Mesenchymal stem cell (in vitro differentiated cells and primary cell): ENCODE measurements around the gene ZNF519.
"Not testable (repeated sequence)": the region's sequence is repeated elsewhere in the genome, so short reads cannot be mapped to it uniquely, and the experiment has no call there.

Experiments
- DNase-seq: peaks from one replicate; pipeline ENCODE4 v3.0.0-alpha.2; 2013
- H2AFZ ChIP-seq: one replicate; pipeline ENCODE4 v1.6.1; 2013; ENCODE audit warnings: low read depth, mild to moderate bottlenecking, control low read depth, inconsistent platforms, low read length, moderate library complexity
- H2AK5ac ChIP-seq: 2 replicates; pipeline ENCODE4 v1.6.1; 2013; ENCODE audit warnings: low read length, moderate library complexity, mild to moderate bottlenecking, inconsistent platforms; ENCODE audit not compliant: severe bottlenecking
- H2BK120ac ChIP-seq: one replicate; pipeline ENCODE4 v1.6.1; 2013; ENCODE audit warnings: low read depth, mild to moderate bottlenecking, inconsistent platforms, low read length, moderate library complexity
- H2BK12ac ChIP-seq, 2 experiments: one replicate each; pipeline ENCODE4 v1.6.1; 2013; ENCODE audit warnings: inconsistent platforms in 2 of 2, low read length in 2 of 2, mild to moderate bottlenecking in 2 of 2, moderate library complexity in 2 of 2, control low read depth in 1 of 2
- H2BK15ac ChIP-seq: one replicate; pipeline ENCODE4 v1.6.1; 2013; ENCODE audit warnings: mild to moderate bottlenecking, low read depth, inconsistent platforms; ENCODE audit not compliant: poor library complexity, severe bottlenecking
- H2BK5ac ChIP-seq: 2 replicates; pipeline ENCODE4 v1.6.1; 2013; ENCODE audit warnings: low read depth, mild to moderate bottlenecking, low read length, control low read depth, inconsistent platforms; ENCODE audit not compliant: poor library complexity, severe bottlenecking
- H3K14ac ChIP-seq, 2 experiments: one replicate each; pipeline ENCODE4 v1.6.1; 2013; ENCODE audit warnings: inconsistent platforms in 2 of 2, low read length in 2 of 2, control low read depth in 1 of 2, mild to moderate bottlenecking in 1 of 2, moderate library complexity in 1 of 2
- H3K18ac ChIP-seq, 2 experiments: one replicate each; pipeline ENCODE4 v1.6.1; 2013; ENCODE audit warnings: inconsistent platforms in 2 of 2, low read length in 2 of 2, control low read depth in 1 of 2, low read depth in 1 of 2, mild to moderate bottlenecking in 1 of 2
- H3K23ac ChIP-seq, 2 experiments: one replicate each; pipeline ENCODE4 v1.6.1; 2013; ENCODE audit warnings: inconsistent platforms in 2 of 2, low read length in 2 of 2, mild to moderate bottlenecking in 2 of 2, moderate library complexity in 2 of 2, control low read depth in 1 of 2
- H3K27ac ChIP-seq: 2 replicates; pipeline ENCODE4 v1.5.1; 2013; ENCODE audit warnings: mild to moderate bottlenecking, moderate library complexity, low read length, control low read depth, inconsistent platforms; ENCODE audit not compliant: poor library complexity, severe bottlenecking
- H3K27me3 ChIP-seq, 2 experiments: 2 replicates each; pipeline versions ENCODE4 v1.6.1 to v1.7.0; 2013; ENCODE audit warnings: low read length in 2 of 2, mild to moderate bottlenecking in 2 of 2, moderate library complexity in 2 of 2, control low read depth in 1 of 2, inconsistent platforms in 1 of 2; ENCODE audit not compliant: control insufficient read depth in 1 of 2, insufficient read depth in 1 of 2
- H3K36me3 ChIP-seq, 2 experiments: 2 replicates each; pipeline versions ENCODE4 v1.6.1 to v1.7.0; 2013; ENCODE audit warnings: low read length in 2 of 2, control low read depth in 1 of 2, inconsistent platforms in 1 of 2, low read depth in 1 of 2, mild to moderate bottlenecking in 1 of 2; ENCODE audit not compliant: insufficient read depth in 2 of 2, control insufficient read depth in 1 of 2
- H3K4ac ChIP-seq, 2 experiments: one replicate each; pipeline ENCODE4 v1.6.1; 2013; ENCODE audit warnings: inconsistent platforms in 2 of 2, low read length in 2 of 2, mild to moderate bottlenecking in 2 of 2, moderate library complexity in 2 of 2, control low read depth in 1 of 2, low read depth in 1 of 2
- H3K4me1 ChIP-seq: 2 replicates; pipeline ENCODE4 v1.6.1; 2013; ENCODE audit warnings: low read depth, low read length, control low read depth; ENCODE audit not compliant: control insufficient read depth, insufficient read depth
- H3K4me2 ChIP-seq: 2 replicates; pipeline ENCODE4 v1.6.1; 2013; ENCODE audit warnings: low read length, mild to moderate bottlenecking, inconsistent platforms; ENCODE audit not compliant: poor library complexity, severe bottlenecking
- H3K4me3 ChIP-seq, 2 experiments: 2 replicates each; pipeline versions ENCODE4 v1.5.1 to v1.7.0; 2013; ENCODE audit warnings: low read length in 2 of 2, mild to moderate bottlenecking in 2 of 2, control low read depth in 1 of 2, low read depth in 1 of 2; ENCODE audit not compliant: insufficient read depth in 1 of 2
- H3K79me1 ChIP-seq: replicated peaks from 2 replicates; pipeline ENCODE4 v1.6.1; 2013; ENCODE audit warnings: mild to moderate bottlenecking, control low read depth, low read length, inconsistent platforms; ENCODE audit not compliant: poor library complexity, severe bottlenecking
- H3K9ac ChIP-seq: 2 replicates; pipeline ENCODE4 v1.7.0; 2013; ENCODE audit warnings: mild to moderate bottlenecking, low read length, moderate library complexity
- H3K9me3 ChIP-seq: 2 replicates; pipeline ENCODE4 v1.7.0; 2013; ENCODE audit warnings: mild to moderate bottlenecking, low read length; ENCODE audit not compliant: control insufficient read depth
- H4K8ac ChIP-seq: one replicate; pipeline ENCODE4 v1.6.1; 2013; ENCODE audit warnings: inconsistent platforms, mild to moderate bottlenecking, low read length, moderate library complexity
- H4K91ac ChIP-seq: one replicate; pipeline ENCODE4 v1.6.1; 2013; ENCODE audit warnings: mild to moderate bottlenecking, low read length, inconsistent platforms
- WGBS: methylation state at CpG from one replicate; pipeline ENCODE4 v1.1.7; 2013; ENCODE audit warnings: mixed read lengths; 5-methylcytosine and 5-hydroxymethylcytosine counted together

The ZNF519 gene

GRCh38 chr18:14149121-14149850, 17.1 kb upstream of the ZNF519 start:
- not testable (repeated sequence) for H3K14ac ChIP-seq, H3K27me3 ChIP-seq, H3K9ac ChIP-seq, H4K8ac ChIP-seq, H2BK120ac ChIP-seq, H3K27ac ChIP-seq, H3K4ac ChIP-seq, H3K23ac ChIP-seq, H3K4me3 ChIP-seq, H3K79me1 ChIP-seq, H4K91ac ChIP-seq, H3K4me2 ChIP-seq, H2BK12ac ChIP-seq, H2AK5ac ChIP-seq, H3K9me3 ChIP-seq, H3K18ac ChIP-seq, H3K36me3 ChIP-seq, DNase-seq, H3K4me1 ChIP-seq, H2AFZ ChIP-seq, H2BK15ac ChIP-seq, H2BK5ac ChIP-seq
- 85% methylated on average over 9 of the region's 9 CpGs for WGBS

- not testable (repeated sequence) for H3K4me3 ChIP-seq, H4K91ac ChIP-seq, H3K27me3 ChIP-seq, H3K36me3 ChIP-seq, H2BK120ac ChIP-seq, H2BK5ac ChIP-seq, H2AFZ ChIP-seq, H3K18ac ChIP-seq, H4K8ac ChIP-seq, H3K23ac ChIP-seq, H2AK5ac ChIP-seq, H3K9me3 ChIP-seq, H3K27ac ChIP-seq, H2BK15ac ChIP-seq, H3K4ac ChIP-seq, H3K14ac ChIP-seq, H3K4me2 ChIP-seq, H2BK12ac ChIP-seq, H3K9ac ChIP-seq, H3K4me1 ChIP-seq, H3K79me1 ChIP-seq, DNase-seq
- WGBS = 78% methylated on average over 24 of the region's 24 CpGs
These were observed 16.0 kb upstream of the ZNF519 start for GRCh38 chr18:14147935-14148865.

GRCh38 chr18:14146771-14147170, 14.5 kb upstream of the ZNF519 start:
- not testable (repeated sequence) for H2BK120ac ChIP-seq, H3K4me1 ChIP-seq, H3K4me2 ChIP-seq, DNase-seq, H3K14ac ChIP-seq, H4K91ac ChIP-seq, H3K79me1 ChIP-seq, H2BK12ac ChIP-seq, H3K9ac ChIP-seq, H4K8ac ChIP-seq, H3K4ac ChIP-seq, H2AK5ac ChIP-seq, H3K9me3 ChIP-seq, H2BK15ac ChIP-seq, H2AFZ ChIP-seq, H2BK5ac ChIP-seq, H3K27ac ChIP-seq, H3K23ac ChIP-seq, H3K27me3 ChIP-seq, H3K4me3 ChIP-seq, H3K18ac ChIP-seq, H3K36me3 ChIP-seq
- WGBS = 91% methylated on average over 23 of the region's 23 CpGs

GRCh38 chr18:14145581-14146338, 13.5 kb upstream of the ZNF519 start:
- H2AK5ac ChIP-seq, H3K27ac ChIP-seq, H3K18ac ChIP-seq, H2BK120ac ChIP-seq, H2BK12ac ChIP-seq, H3K23ac ChIP-seq, H3K4me1 ChIP-seq, H4K8ac ChIP-seq, H3K4me3 ChIP-seq, H3K4ac ChIP-seq, DNase-seq, H2AFZ ChIP-seq, H2BK15ac ChIP-seq, H3K27me3 ChIP-seq, H3K4me2 ChIP-seq, H4K91ac ChIP-seq, H2BK5ac ChIP-seq, H3K14ac ChIP-seq, H3K9me3 ChIP-seq, H3K79me1 ChIP-seq, H3K36me3 ChIP-seq, H3K9ac ChIP-seq: not testable (repeated sequence)
- 86% methylated on average over 19 of the region's 19 CpGs for WGBS
